ENCODE results near the gene YPEL2.

DNA sequence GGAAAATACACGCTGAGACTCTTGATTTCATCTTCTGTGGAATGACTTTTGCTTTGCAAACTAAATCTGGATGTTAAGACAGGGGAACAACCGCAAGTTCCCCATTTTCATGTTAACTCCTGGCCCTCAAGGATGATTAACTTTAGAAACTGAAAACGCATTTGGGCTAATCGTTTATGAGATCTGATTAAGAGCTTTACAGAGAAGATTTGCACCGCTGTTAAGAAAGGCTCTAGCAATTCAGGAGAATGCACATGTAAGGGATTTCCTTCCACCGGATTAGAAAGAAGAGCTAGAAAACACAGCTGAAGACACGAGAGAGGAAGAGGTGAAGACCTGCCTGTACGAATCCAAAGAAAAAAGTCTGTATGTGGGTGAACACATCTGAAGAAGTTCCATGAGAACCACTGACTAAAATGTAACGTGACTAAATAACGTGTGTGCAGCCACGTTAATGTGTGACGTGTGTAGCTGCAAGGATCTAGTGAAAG lies 106.4 kb downstream of the YPEL2 start:
- no peak for TF ChIP-seq POLR2A (IDR thresholded peaks at IDR 0.05; ENCODE audit: low read depth, low read length)
- TF ChIP-seq POLR2AphosphoS5 (IDR thresholded peaks at IDR 0.05; ENCODE audit: low read depth, low read length), result no peak
- TF ChIP-seq TAF1 (IDR thresholded peaks at IDR 0.05; ENCODE audit: borderline replicate concordance, low read depth, low read length), result no peak

Measured in GM12892 (cell line).